IPS-18c (cell line): ENCODE measurements around the gene MSANTD1.

Source experiments
- H3K4me3 ChIP-seq: 2 replicates; pipeline ENCODE4 v1.7.0; 2013; ENCODE audit warnings: low read depth, mild to moderate bottlenecking, low read length, moderate library complexity; ENCODE audit not compliant: insufficient read depth
- H3K9me3 ChIP-seq: one replicate; pipeline ENCODE4 v1.6.1; 2013; ENCODE audit warnings: mild to moderate bottlenecking, low read length, moderate library complexity; ENCODE audit not compliant: control insufficient read depth, insufficient read depth

Gene MSANTD1

GRCh38 chr4:3267576-3268394, 18.8 kb downstream of the MSANTD1 start:
- H3K9me3 ChIP-seq: no peaks in the 10 kb centered on the region
- no peak overlapping the region for H3K4me3 ChIP-seq

- Histone ChIP-seq H3K9me3 (no peaks in the 10 kb centered on the region), H3K4me3 (no peak overlapping the region)
Observed at GRCh38 chr4:3268395-3269104, 19.6 kb downstream of the MSANTD1 start.

- no peak overlapping the region for H3K4me3 ChIP-seq
- no peaks in the 10 kb centered on the region for H3K9me3 ChIP-seq
Observed at GRCh38 chr4:3269105-3269927, 20.4 kb downstream of the MSANTD1 start.

- H3K9me3 ChIP-seq: no peaks in the 10 kb centered on the region
- no peak overlapping the region for H3K4me3 ChIP-seq
Observed at GRCh38 chr4:3269991-3270611, 21.1 kb downstream of the MSANTD1 start.

- no peak overlapping the region for H3K4me3 ChIP-seq
- H3K9me3 ChIP-seq: no peaks in the 10 kb centered on the region
Observed at GRCh38 chr4:3271131-3271530, 22.2 kb downstream of the MSANTD1 start.

GRCh38 chr4:3276986-3277385, 28.0 kb downstream of the MSANTD1 start:
- Histone ChIP-seq H3K4me3 (no peak overlapping the region), H3K9me3 (no peaks in the 10 kb centered on the region)

GRCh38 chr4:3280466-3280865, 31.5 kb downstream of the MSANTD1 start:
- Histone ChIP-seq H3K4me3 (no peak overlapping the region), H3K9me3 (no peaks in the 10 kb centered on the region)

- Histone ChIP-seq H3K9me3 (no peaks in the 10 kb centered on the region), H3K4me3 (no peak overlapping the region)
Observed at GRCh38 chr4:3283483-3283882, 34.5 kb downstream of the MSANTD1 start.

- H3K4me3 ChIP-seq: no peak overlapping the region
- H3K9me3 ChIP-seq: no peaks in the 10 kb centered on the region
Observed at GRCh38 chr4:3283916-3284315, 35.0 kb downstream of the MSANTD1 start.

GRCh38 chr4:3284734-3285557, 36.0 kb downstream of the MSANTD1 start:
- H3K4me3 ChIP-seq: no peak overlapping the region
- H3K9me3 ChIP-seq: no peaks in the 10 kb centered on the region

- no peaks in the 10 kb centered on the region for H3K9me3 ChIP-seq
- no peak overlapping the region for H3K4me3 ChIP-seq
Observed at GRCh38 chr4:3285558-3286334, 36.8 kb downstream of the MSANTD1 start.

- H3K4me3 ChIP-seq: no peak overlapping the region
- no peaks in the 10 kb centered on the region for H3K9me3 ChIP-seq
Observed at GRCh38 chr4:3286335-3287175, 37.6 kb downstream of the MSANTD1 start.

GRCh38 chr4:3287271-3287971, 38.5 kb downstream of the MSANTD1 start:
- no peak overlapping the region for H3K4me3 ChIP-seq
- H3K9me3 ChIP-seq: no peaks in the 10 kb centered on the region

- Histone ChIP-seq H3K4me3 (no peak overlapping the region), H3K9me3 (no peaks in the 10 kb centered on the region)
Observed at GRCh38 chr4:3287972-3288570, 39.1 kb downstream of the MSANTD1 start.
